HUES6 (cell line): ENCODE results near the gene IPMK.
"Not testable (repeated sequence)": the region's sequence is repeated elsewhere in the genome, so short reads cannot be mapped to it uniquely, and the experiment has no call there.

Experiments
- H3K27ac ChIP-seq: 2 replicates; pipeline ENCODE4 v1.7.0; 2013; ENCODE audit warnings: low read depth, mild to moderate bottlenecking, low read length, inconsistent platforms
- H3K27me3 ChIP-seq: 2 replicates; pipeline ENCODE4 v1.6.1; 2013; ENCODE audit warnings: low read length; ENCODE audit not compliant: control insufficient read depth, insufficient read depth
- H3K36me3 ChIP-seq: 2 replicates; pipeline ENCODE4 v1.6.1; 2013; ENCODE audit warnings: low read length; ENCODE audit not compliant: control insufficient read depth, insufficient read depth
- H3K4me1 ChIP-seq: 2 replicates; pipeline ENCODE4 v1.6.1; 2013; ENCODE audit warnings: low read length; ENCODE audit not compliant: control insufficient read depth, insufficient read depth
- H3K4me3 ChIP-seq: 2 replicates; pipeline ENCODE4 v1.5.1; 2013; ENCODE audit warnings: low read depth, low read length
- H3K9ac ChIP-seq: one replicate; pipeline ENCODE4 v1.6.1; 2013; ENCODE audit warnings: mild to moderate bottlenecking, low read length
- H3K9me3 ChIP-seq: 2 replicates; pipeline ENCODE4 v1.6.1; 2013; ENCODE audit warnings: low read depth, low read length; ENCODE audit not compliant: control insufficient read depth, insufficient read depth

IPMK gene

GRCh38 chr10:58244666-58245065 lies 23.0 kb downstream of the IPMK start:
- H3K27ac ChIP-seq, H3K9ac ChIP-seq, H3K36me3 ChIP-seq, H3K4me3 ChIP-seq, H3K27me3 ChIP-seq: not testable (repeated sequence)
- Histone ChIP-seq H3K9me3 (peaks cover 33% of the 10 kb centered on the region), H3K4me1 (peaks cover 13% of the 10 kb centered on the region)

GRCh38 chr10:58244242-58244641 lies 23.5 kb downstream of the IPMK start:
- H3K9me3 ChIP-seq: peaks cover 28% of the 10 kb centered on the region
- not testable (repeated sequence) for H3K27ac ChIP-seq, H3K4me3 ChIP-seq, H3K27me3 ChIP-seq, H3K36me3 ChIP-seq, H3K9ac ChIP-seq
- H3K4me1 ChIP-seq: peaks cover 17% of the 10 kb centered on the region

- Histone ChIP-seq H3K9me3 (peaks cover 25% of the 10 kb centered on the region), H3K4me1 (peaks cover 17% of the 10 kb centered on the region)
- H3K4me3 ChIP-seq, H3K27ac ChIP-seq, H3K9ac ChIP-seq, H3K27me3 ChIP-seq, H3K36me3 ChIP-seq: not testable (repeated sequence)
Observed at GRCh38 chr10:58243801-58244200, 23.9 kb downstream of the IPMK start.

DNA sequence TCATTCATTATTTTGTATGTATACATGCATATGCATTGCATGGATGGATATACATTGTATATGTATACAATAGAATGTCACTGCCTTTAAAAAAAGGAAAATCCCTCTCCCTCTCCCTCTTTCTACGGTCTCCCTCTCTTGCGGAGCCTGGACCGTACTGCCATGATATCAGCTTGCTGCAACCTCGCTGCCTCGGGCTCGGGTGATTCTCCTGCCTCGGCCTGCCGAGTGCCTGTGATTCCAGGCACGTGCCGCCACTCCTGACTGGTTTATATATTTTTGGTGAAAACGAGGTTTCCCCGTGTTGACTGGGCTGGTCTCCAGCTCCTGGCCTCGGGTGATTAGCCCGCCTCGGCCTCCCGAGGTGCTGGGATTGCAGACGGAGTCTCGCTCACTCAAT lies 24.4 kb downstream of the IPMK start:
- H3K4me3 ChIP-seq: no peak overlapping the region
- H3K36me3 ChIP-seq: no peaks in the 10 kb centered on the region
- H3K27me3 ChIP-seq: no peaks in the 10 kb centered on the region
- H3K4me1 ChIP-seq: peaks cover 17% of the 10 kb centered on the region
- H3K27ac ChIP-seq: no peak overlapping the region
- peaks cover 21% of the 10 kb centered on the region for H3K9me3 ChIP-seq
- H3K9ac ChIP-seq: no peak overlapping the region

DNA sequence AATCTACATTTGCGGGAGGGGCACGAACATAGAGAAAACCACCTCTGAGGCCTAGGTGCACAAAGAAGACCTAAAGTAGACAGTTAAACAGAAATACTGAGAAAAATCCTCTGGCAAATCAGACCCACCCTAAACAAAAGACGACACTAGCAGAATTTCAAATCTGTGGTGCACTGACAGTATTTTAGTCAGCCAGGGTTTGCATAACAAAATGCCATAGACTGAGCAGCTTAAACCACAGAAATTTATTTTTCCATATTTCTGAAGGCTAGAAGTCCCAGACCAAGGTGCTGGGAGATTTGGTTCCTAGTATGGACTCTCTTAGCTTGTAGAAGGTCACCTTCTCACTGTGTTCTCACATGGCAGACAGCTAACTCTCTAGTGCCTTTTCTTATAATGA lies 26.3 kb downstream of the IPMK start:
- H3K9ac ChIP-seq: no peak overlapping the region
- peaks cover 21% of the 10 kb centered on the region for H3K9me3 ChIP-seq
- H3K36me3 ChIP-seq: peaks cover 11% of the 10 kb centered on the region
- no peak overlapping the region for H3K27ac ChIP-seq
- H3K4me3 ChIP-seq: no peak overlapping the region
- peaks cover 17% of the 10 kb centered on the region for H3K4me1 ChIP-seq
- no peaks in the 10 kb centered on the region for H3K27me3 ChIP-seq

DNA sequence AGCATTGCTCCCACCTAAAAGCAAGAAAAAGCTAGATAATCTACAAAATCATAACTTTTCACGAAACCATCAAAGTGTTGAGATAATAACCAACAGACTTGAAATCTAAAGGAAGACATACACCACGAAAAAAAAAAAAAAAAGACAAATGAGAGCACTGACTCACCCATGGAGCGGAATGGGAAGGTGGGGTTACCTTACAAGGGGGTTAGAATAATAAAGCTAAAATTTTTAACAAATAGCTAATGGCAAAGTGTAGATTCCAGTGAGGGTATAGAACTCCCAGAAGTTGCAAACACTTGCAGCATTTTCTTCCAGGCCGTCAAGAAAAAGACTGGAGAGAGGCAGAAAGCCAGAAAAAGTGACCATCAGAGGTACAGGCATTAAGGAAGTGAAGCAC lies 27.2 kb downstream of the IPMK start:
- Histone ChIP-seq H3K9ac (no peak overlapping the region), H3K27ac (0 out of 2 replicates have a peak overlapping the region, but pooled peaks have one; percentile 8), H3K4me1 (peaks cover 17% of the 10 kb centered on the region), H3K36me3 (peaks cover 19% of the 10 kb centered on the region), H3K9me3 (peaks cover 21% of the 10 kb centered on the region), H3K27me3 (no peaks in the 10 kb centered on the region), H3K4me3 (no peak overlapping the region)

GRCh38 chr10:58239561-58240169 lies 28.0 kb downstream of the IPMK start:
- Histone ChIP-seq H3K9me3 (peaks cover 16% of the 10 kb centered on the region), H3K36me3 (peaks cover 21% of the 10 kb centered on the region), H3K9ac (no peak overlapping the region), H3K4me3 (no peak overlapping the region), H3K27ac (no peak overlapping the region), H3K4me1 (peaks cover 17% of the 10 kb centered on the region), H3K27me3 (no peaks in the 10 kb centered on the region)

DNA sequence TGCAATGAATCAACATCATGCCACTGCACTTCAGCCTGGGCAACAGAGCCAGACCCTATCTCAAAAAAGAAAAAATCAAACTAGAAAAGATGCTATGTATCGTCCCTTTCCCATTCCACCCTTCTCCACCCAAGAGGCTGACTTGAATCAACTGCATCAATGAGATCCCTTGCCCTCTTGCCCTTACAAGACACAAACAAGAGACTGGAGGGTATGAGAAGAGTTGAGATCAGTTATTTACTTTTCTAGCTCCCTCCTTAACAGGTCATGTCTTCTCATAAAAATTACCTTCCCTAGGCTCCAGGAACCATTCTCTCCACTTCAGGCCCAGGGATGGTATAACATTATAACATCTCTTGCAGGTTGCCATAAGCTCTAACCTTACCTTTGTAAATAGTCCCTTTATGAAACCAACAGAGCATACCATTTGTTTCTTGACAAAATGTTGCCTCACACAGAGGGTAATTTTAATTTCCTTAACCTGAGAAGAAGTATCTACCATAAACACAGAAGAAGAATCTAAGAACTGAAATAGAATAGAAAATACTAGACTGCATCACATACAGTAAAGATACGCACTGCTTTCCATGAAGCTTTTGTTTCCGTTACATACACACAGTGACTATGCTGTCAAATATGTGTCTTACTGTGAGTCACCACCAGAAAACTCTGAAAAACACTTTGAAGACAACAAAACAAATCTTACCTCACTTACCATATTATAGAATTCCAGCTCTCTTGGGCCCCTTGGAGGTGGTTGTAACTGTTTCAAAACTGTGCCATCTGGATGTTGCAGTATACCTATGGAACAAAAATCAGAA lies 30.5 kb downstream of the IPMK start:
- H3K4me1 ChIP-seq: peaks cover 17% of the 10 kb centered on the region
- H3K36me3 ChIP-seq: peaks cover 21% of the 10 kb centered on the region
- H3K9me3 ChIP-seq: no peaks in the 10 kb centered on the region; the same call in 1 of the 2 replicates
- H3K27me3 ChIP-seq: no peaks in the 10 kb centered on the region
- no peak overlapping the region for H3K9ac ChIP-seq
- peak overlapping the region; percentile 9; the same call in 1 of the 2 replicates for H3K27ac ChIP-seq
- H3K4me3 ChIP-seq: no peak overlapping the region

DNA sequence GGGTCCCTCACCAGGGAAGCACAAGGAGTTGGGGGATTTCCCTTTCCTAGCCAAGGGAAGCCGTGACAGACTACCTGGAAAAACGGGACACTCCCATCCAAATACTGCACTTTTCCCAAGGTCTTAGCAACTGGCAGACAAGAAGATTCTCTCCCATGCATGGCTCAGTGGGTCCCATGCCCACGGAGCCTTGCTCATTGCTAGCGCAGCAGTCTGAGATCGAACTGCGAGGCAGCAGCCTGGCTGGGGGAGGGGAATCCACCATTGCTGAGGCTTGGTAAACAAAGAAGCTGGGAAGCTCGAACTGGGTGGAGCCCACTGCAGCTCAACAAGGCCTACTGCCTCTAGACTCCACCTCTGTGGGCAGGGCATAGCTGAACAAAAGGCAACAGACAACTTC lies 37.8 kb downstream of the IPMK start:
- Histone ChIP-seq H3K9ac (peak overlapping the region; percentile 3), H3K4me3 (peak overlapping the region; percentile 37; the same call in 1 of the 2 replicates)
- H3K27me3 ChIP-seq, H3K4me1 ChIP-seq, H3K36me3 ChIP-seq, H3K27ac ChIP-seq, H3K9me3 ChIP-seq: not testable (repeated sequence)

GRCh38 chr10:58225654-58226053 lies 42.0 kb downstream of the IPMK start:
- Histone ChIP-seq H3K4me3 (no peak overlapping the region), H3K4me1 (no peaks in the 10 kb centered on the region), H3K36me3 (peaks cover 8% of the 10 kb centered on the region), H3K9me3 (no peaks in the 10 kb centered on the region), H3K27me3 (no peaks in the 10 kb centered on the region), H3K27ac (no peak overlapping the region), H3K9ac (no peak overlapping the region)

DNA sequence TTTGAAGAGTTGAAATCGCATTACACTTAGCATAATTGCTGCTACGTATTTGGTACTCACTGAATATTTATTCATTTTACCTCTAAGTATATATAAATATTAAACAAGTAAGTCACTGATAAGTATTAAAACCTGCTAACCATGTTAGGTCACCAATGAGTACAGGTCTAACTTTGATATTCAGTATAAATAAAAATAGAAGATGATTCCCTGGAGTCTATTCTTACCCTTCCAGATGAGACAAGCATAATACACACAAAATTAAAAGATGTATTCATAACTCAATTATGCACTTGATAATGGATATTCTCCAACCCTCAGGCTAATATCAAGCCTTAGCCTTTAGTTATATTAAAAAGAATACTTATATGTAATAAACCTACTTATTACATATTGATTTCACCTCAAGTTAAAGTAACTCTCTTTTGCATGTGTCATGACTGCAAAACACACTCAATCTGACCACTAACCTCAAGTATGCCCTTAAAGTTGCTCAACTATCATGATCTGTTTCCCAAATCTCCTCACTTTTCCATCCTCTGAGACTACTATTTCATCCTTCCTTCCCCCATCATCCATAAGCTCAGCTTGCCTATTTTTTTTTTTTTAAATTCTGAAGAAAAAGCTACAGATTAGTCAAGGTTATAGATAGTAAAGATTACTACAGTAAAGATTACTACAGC lies 46.8 kb downstream of the IPMK start:
- Histone ChIP-seq H3K4me3 (no peak overlapping the region), H3K9me3 (no peaks in the 10 kb centered on the region), H3K27ac (no peak overlapping the region), H3K36me3 (peaks cover 3% of the 10 kb centered on the region; the same call in 1 of the 2 replicates), H3K4me1 (no peaks in the 10 kb centered on the region), H3K27me3 (no peaks in the 10 kb centered on the region), H3K9ac (no peak overlapping the region)
